Measurements from ENCODE around the gene SNTA1. TPM values are rescaled to one million over a fixed set of nuclear protein-coding genes. Genes with fewer than 3 reads are reported as not detected.

Gene SNTA1
- total and polyA plus RNA-seq, 2 of the 13 experiments (the other 11 are each of a cell fraction or from before 2014, with no cell fraction given), result 16.4 to 18.3 TPM

- no peak; the same call in 1 of the 2 replicates for TF ChIP-seq ZNF354B (CRISPR knock-in tag; IDR thresholded peaks at IDR 0.05)
- TF ChIP-seq, protein P1, sequence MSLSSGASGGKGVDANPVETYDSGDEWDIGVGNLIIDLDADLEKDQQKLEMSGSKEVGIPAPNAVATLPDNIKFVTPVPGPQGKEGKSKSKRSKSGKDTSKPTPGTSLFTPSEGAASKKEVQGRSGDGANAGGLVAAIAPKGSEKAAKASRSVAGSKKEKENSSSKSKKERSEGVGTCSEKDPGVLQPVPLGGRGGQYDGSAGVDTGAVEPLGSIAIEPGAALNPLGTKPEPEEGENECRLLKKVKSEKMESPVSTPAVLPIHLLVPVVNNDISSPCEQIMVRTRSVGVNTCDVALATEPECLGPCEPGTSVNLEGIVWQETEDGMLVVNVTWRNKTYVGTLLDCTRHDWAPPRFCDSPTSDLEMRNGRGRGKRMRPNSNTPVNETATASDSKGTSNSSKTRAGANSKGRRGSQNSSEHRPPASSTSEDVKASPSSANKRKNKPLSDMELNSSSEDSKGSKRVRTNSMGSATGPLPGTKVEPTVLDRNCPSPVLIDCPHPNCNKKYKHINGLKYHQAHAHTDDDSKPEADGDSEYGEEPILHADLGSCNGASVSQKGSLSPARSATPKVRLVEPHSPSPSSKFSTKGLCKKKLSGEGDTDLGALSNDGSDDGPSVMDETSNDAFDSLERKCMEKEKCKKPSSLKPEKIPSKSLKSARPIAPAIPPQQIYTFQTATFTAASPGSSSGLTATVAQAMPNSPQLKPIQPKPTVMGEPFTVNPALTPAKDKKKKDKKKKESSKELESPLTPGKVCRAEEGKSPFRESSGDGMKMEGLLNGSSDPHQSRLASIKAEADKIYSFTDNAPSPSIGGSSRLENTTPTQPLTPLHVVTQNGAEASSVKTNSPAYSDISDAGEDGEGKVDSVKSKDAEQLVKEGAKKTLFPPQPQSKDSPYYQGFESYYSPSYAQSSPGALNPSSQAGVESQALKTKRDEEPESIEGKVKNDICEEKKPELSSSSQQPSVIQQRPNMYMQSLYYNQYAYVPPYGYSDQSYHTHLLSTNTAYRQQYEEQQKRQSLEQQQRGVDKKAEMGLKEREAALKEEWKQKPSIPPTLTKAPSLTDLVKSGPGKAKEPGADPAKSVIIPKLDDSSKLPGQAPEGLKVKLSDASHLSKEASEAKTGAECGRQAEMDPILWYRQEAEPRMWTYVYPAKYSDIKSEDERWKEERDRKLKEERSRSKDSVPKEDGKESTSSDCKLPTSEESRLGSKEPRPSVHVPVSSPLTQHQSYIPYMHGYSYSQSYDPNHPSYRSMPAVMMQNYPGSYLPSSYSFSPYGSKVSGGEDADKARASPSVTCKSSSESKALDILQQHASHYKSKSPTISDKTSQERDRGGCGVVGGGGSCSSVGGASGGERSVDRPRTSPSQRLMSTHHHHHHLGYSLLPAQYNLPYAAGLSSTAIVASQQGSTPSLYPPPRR (CRISPR knock-in tag; IDR thresholded peaks at IDR 0.05; ENCODE audit: borderline replicate concordance), result no peak; the same call in 1 of the 2 replicates
- TF ChIP-seq RARG (CRISPR knock-in tag; IDR thresholded peaks at IDR 0.05; ENCODE audit: low read depth), result 0 out of 2 replicates have a peak, but pooled peaks have one; percentile 5
- no peak for TF ChIP-seq ONECUT2 (CRISPR knock-in tag; IDR thresholded peaks at IDR 0.05)
- TF ChIP-seq DMTF1 (CRISPR knock-in tag; IDR thresholded peaks at IDR 0.05), result 0 out of 2 replicates have a peak, but pooled peaks have one; percentile 45
- no peak for TF ChIP-seq ZNF431 (CRISPR knock-in tag; IDR thresholded peaks at IDR 0.05; ENCODE audit: borderline replicate concordance, low read depth)
- no peak for TF ChIP-seq ZXDC (CRISPR knock-in tag; IDR thresholded peaks at IDR 0.05)
- TF ChIP-seq MYPOP (CRISPR knock-in tag; IDR thresholded peaks at IDR 0.05), result no peak
- TF ChIP-seq ZNF577 (CRISPR knock-in tag; IDR thresholded peaks at IDR 0.05; ENCODE audit: borderline replicate concordance, low read depth), result no peak
- TF ChIP-seq ZBTB38 (CRISPR knock-in tag; IDR thresholded peaks at IDR 0.05), result no peak
- TF ChIP-seq, protein P2, sequence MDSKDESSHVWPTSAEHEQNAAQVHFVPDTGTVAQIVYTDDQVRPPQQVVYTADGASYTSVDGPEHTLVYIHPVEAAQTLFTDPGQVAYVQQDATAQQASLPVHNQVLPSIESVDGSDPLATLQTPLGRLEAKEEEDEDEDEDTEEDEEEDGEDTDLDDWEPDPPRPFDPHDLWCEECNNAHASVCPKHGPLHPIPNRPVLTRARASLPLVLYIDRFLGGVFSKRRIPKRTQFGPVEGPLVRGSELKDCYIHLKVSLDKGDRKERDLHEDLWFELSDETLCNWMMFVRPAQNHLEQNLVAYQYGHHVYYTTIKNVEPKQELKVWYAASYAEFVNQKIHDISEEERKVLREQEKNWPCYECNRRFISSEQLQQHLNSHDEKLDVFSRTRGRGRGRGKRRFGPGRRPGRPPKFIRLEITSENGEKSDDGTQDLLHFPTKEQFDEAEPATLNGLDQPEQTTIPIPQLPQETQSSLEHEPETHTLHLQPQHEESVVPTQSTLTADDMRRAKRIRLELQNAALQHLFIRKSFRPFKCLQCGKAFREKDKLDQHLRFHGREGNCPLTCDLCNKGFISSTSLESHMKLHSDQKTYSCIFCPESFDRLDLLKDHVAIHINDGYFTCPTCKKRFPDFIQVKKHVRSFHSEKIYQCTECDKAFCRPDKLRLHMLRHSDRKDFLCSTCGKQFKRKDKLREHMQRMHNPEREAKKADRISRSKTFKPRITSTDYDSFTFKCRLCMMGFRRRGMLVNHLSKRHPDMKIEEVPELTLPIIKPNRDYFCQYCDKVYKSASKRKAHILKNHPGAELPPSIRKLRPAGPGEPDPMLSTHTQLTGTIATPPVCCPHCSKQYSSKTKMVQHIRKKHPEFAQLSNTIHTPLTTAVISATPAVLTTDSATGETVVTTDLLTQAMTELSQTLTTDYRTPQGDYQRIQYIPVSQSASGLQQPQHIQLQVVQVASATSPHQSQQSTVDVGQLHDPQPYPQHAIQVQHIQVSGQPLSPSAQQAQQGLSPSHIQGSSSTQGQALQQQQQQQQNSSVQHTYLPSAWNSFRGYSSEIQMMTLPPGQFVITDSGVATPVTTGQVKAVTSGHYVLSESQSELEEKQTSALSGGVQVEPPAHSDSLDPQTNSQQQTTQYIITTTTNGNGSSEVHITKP (CRISPR knock-in tag; IDR thresholded peaks at IDR 0.05; ENCODE audit: low read depth), result no peak
- TF ChIP-seq ZBTB37 (CRISPR knock-in tag; IDR thresholded peaks at IDR 0.05), result 0 out of 2 replicates have a peak, but pooled peaks have one; percentile 14
Observed at GRCh38 chr20:33400812-33401183, 42.8 kb downstream of the SNTA1 start (continued).
